Measurements from ENCODE around the gene LAYN.

DNA sequence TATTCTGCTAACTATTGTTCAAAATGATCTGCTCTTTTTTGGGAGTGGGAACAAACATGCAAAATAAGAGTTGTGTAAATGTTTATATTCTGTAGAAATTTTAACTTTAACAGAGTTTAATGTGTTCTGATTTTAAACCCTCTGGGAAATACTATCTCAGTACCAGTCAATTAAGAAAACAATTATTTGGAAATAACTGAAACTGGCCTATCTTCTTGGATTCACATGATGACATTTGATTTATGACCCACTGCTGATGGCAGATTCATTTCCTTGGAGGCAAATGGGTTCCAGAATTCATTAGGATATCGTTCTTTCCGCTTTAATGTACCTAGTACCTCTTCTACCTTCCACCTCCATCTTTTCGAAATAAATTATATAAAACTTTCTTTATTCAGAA lies 67.2 kb downstream of the LAYN start:
- TF ChIP-seq, protein P1, sequence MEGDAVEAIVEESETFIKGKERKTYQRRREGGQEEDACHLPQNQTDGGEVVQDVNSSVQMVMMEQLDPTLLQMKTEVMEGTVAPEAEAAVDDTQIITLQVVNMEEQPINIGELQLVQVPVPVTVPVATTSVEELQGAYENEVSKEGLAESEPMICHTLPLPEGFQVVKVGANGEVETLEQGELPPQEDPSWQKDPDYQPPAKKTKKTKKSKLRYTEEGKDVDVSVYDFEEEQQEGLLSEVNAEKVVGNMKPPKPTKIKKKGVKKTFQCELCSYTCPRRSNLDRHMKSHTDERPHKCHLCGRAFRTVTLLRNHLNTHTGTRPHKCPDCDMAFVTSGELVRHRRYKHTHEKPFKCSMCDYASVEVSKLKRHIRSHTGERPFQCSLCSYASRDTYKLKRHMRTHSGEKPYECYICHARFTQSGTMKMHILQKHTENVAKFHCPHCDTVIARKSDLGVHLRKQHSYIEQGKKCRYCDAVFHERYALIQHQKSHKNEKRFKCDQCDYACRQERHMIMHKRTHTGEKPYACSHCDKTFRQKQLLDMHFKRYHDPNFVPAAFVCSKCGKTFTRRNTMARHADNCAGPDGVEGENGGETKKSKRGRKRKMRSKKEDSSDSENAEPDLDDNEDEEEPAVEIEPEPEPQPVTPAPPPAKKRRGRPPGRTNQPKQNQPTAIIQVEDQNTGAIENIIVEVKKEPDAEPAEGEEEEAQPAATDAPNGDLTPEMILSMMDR (IDR thresholded peaks at IDR 0.05), result no peak
- no peak for TF ChIP-seq POLR2A (IDR thresholded peaks at IDR 0.05)
